Rectal smooth muscle tissue (tissue), 1 donor: Measurements from ENCODE around the gene FCGR3A.
"Not testable (repeated sequence)": the region's sequence is repeated elsewhere in the genome, so short reads cannot be mapped to it uniquely, and the experiment has no call there.

ENCODE experiments used
- H3K27ac ChIP-seq: one replicate; pipeline ENCODE4 v1.7.0; 2013; ENCODE audit warnings: low read depth, low read length, inconsistent platforms
- H3K27me3 ChIP-seq: one replicate; pipeline ENCODE4 v1.7.0; 2013; ENCODE audit warnings: low read length; ENCODE audit not compliant: control insufficient read depth, insufficient read depth
- H3K36me3 ChIP-seq: one replicate; pipeline ENCODE4 v1.7.0; 2013; ENCODE audit warnings: low read length; ENCODE audit not compliant: control insufficient read depth, insufficient read depth
- H3K4me1 ChIP-seq: one replicate; pipeline ENCODE4 v1.7.0; 2013; ENCODE audit warnings: low read length; ENCODE audit not compliant: control insufficient read depth, insufficient read depth
- H3K4me3 ChIP-seq: one replicate; pipeline ENCODE4 v1.7.0; 2013; ENCODE audit warnings: low read length
- H3K9ac ChIP-seq: one replicate; pipeline ENCODE4 v1.7.0; 2013; ENCODE audit warnings: low read length

FCGR3A gene

DNA sequence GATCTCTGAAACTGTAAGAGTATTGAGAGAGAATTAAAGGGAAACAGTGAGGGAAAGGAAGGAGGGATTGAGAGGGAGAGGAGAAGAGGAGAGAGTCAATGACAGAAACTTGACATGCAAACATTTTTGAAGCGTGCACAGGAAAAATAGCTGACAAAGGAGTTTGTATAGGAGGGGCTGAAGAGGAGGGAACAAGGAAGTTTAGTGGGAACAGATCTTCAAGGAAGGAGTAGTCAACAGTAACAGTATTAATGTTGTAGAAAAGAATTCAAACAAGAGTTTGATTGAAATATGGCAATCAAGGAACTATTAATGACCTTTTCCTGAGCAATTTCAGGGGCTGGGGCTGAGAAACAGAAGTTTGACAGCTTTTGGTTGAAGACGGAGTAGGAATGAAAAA is 4.0 kb upstream of the FCGR3A start:
- not testable (repeated sequence) for H3K36me3 ChIP-seq, H3K27ac ChIP-seq, H3K27me3 ChIP-seq

DNA sequence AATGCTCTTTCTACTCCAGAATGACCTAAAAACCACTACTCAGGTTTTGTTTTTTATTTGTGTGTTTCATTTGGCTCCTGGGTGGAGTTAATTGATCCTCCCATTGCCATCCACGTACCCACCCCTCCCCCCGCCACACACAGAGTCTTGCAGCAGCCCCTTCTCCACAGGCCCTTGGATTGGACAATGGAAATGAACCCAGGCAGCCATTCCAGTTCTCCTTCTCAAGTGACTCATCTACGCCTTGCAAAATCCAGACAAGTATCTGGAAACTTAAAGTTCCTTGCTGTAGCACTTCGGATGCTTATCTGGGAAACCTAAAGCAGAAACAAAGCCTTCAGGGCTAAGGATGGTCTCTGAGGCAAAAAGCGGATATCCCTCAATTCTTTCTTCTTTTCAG is 1.3 kb upstream of the FCGR3A start:
- H3K4me1 ChIP-seq, H3K9ac ChIP-seq, H3K27ac ChIP-seq, H3K4me3 ChIP-seq, H3K36me3 ChIP-seq, H3K27me3 ChIP-seq: not testable (repeated sequence)

More for the DNA sequence above, 4.0 kb upstream of the FCGR3A start:
- not testable (repeated sequence) for H3K4me3 ChIP-seq, H3K9ac ChIP-seq, H3K4me1 ChIP-seq

DNA sequence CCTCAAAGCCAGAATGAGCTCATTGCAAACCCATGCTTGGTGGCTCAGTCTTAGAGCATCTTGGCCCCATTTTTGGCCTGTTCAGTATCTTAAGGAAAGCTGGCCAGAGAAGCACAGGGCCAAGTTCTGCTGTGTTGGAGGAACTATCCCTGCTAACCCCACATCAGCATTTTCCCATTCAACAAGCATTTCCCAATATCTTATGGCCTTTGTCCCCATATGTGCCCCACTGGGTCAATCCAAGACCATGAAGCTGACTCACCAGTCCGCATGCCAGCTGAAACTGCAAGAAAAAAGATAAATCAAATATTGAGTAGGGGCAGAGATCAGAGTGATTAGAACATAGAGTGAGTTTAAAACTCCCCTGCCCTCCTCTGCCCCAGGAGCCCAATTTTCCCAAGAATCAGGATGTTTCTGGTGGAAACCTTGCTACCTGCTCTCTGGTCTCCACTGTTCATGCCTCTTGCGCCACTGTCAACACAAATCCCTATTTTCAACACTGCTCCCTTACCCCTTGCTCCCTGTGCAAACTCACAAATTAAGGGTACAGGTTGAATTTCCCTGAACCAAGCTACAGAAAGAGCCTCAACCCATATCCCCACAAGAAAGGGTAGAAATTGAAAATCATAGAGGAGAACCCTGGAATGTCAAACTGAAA is 740 bp downstream of the FCGR3A start:
- H3K27ac ChIP-seq, H3K36me3 ChIP-seq, H3K4me1 ChIP-seq, H3K4me3 ChIP-seq, H3K9ac ChIP-seq, H3K27me3 ChIP-seq: not testable (repeated sequence)

DNA sequence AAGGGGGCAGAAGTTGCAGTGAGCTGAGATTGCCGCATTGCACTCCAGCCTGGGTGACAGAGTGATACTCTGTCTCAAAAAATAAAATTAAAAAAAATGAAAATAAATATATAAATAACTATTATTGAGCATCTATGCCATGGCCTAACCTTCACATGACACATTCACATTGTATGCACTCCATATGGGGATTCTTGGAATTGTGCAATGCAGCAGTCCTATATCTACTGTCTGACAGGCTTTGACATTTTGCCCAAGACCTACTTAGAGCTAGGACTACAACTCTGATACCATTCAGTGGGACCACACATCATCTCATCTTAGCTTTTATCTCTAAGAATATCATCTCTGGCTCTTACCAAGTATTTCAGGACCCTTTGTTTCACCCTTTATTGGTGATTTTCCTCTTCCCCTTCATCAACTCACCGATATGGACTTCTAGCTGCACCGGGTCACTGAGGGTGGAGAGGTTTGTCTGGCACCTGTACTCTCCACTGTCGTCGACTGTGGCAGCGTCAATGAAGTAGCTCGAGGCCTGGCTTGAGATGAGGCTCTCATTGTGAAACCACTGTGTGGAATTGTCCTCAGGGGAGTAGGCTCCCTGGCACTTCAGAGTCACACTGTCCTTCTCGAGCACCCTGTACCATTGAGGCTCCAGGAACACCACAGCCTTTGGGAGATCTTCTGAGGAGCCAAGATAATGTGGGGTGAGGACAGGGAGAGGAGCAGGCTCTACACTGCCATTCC is 1.4 kb downstream of the FCGR3A start:
- not testable (repeated sequence) for H3K4me3 ChIP-seq, H3K27ac ChIP-seq, H3K4me1 ChIP-seq, H3K9ac ChIP-seq, H3K36me3 ChIP-seq, H3K27me3 ChIP-seq

DNA sequence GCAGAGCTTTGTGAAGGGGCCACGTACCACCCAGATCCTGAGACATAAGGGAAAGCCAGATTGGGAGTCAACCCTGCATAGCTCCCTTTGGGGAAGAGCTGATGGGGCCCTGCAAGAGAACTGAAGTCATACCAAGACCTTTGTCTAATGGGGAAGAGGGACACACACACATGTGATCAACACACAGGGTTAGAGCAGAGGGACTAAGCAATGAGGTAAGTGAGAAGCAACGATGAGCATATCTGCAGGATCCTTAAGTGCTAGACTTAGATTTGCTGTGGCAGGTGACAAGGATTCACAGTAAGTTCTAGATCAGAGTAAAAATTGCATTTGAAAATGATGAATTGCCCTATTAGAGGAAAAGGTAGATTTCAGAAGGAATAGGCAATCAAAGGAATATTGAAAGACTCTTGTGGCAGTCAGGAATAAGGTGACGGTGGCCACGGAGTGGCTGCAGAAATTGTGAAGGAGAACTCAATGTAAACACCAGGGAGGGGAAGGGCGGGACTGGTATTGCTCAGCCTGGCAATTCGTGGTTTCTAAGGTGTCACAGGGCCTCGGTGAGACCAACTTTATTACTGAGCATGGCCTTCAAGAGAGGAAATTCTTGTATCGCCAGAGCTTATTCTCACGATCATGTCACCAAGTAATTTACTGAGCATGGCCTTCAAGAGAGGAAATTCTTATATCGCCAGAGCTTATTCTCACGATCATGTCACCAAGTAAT is 4.5 kb downstream of the FCGR3A start:
- not testable (repeated sequence) for H3K4me3 ChIP-seq, H3K27me3 ChIP-seq, H3K27ac ChIP-seq, H3K4me1 ChIP-seq, H3K36me3 ChIP-seq, H3K9ac ChIP-seq

DNA sequence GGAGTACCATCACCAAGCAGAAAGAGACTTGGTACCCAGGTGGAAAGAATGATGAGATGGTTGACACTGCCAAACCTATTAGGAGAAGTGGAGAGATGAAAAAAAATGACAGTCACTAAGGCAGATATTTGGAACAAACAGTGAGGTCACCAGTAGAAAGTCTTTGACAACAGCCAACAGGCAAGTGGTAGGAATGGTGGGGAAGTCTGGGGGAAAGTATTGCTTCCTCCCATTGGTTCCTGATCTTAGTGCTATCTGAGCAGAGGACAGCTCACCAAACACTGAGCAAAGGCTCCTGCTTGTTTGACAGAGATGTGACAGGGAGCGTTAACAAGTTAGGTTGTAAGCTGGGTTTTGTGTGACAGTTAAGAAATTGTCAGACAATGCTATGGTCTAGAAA is 6.5 kb downstream of the FCGR3A start:
- not testable (repeated sequence) for H3K27me3 ChIP-seq, H3K27ac ChIP-seq, H3K4me3 ChIP-seq, H3K9ac ChIP-seq, H3K4me1 ChIP-seq, H3K36me3 ChIP-seq

DNA sequence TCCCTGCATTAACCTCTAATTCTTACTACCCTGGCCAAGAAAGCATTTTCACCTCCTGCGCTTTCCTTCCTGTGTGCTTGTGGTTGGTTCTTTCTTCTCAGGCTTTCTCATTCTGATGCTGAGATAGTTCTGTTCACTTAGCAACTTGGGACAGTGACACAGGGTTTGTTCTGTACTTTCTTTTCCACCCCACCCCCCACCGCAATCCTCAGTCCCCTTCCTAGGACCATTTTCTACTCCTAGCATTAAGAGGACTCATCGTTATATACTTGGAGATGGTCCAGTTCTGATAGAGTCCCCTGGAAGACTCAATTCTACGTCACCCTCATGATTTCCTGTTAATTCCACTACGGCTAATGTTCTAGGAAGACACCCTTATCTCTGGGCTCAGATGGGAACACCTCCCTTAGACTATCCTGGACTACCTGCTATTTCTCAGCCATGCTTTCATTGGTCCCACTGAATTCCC is 7.5 kb downstream of the FCGR3A start:
- H3K9ac ChIP-seq, H3K27me3 ChIP-seq, H3K36me3 ChIP-seq, H3K4me1 ChIP-seq, H3K27ac ChIP-seq, H3K4me3 ChIP-seq: not testable (repeated sequence)

DNA sequence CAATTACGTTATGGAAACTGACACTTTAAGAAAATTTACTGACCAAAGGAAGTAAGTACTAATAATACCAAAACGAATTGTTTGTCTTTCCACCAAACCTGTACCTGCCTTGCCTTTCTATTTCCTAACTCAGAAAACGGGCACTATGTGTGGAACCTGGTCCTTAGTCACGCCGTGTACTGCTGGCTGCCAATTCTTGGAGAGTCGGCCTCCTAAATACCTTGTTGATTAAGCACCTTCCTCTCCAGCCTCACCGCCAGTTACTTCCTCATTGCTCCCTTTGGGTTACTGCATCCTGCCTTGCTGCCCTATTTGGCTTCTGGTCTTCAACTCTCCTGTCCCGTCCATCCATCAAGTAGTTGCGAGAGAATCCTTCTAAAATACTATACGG is 9.1 kb downstream of the FCGR3A start:
- H3K4me1 ChIP-seq, H3K36me3 ChIP-seq, H3K9ac ChIP-seq, H3K27ac ChIP-seq, H3K27me3 ChIP-seq: not testable (repeated sequence)
- peak overlapping the region; percentile 61 for H3K4me3 ChIP-seq

DNA sequence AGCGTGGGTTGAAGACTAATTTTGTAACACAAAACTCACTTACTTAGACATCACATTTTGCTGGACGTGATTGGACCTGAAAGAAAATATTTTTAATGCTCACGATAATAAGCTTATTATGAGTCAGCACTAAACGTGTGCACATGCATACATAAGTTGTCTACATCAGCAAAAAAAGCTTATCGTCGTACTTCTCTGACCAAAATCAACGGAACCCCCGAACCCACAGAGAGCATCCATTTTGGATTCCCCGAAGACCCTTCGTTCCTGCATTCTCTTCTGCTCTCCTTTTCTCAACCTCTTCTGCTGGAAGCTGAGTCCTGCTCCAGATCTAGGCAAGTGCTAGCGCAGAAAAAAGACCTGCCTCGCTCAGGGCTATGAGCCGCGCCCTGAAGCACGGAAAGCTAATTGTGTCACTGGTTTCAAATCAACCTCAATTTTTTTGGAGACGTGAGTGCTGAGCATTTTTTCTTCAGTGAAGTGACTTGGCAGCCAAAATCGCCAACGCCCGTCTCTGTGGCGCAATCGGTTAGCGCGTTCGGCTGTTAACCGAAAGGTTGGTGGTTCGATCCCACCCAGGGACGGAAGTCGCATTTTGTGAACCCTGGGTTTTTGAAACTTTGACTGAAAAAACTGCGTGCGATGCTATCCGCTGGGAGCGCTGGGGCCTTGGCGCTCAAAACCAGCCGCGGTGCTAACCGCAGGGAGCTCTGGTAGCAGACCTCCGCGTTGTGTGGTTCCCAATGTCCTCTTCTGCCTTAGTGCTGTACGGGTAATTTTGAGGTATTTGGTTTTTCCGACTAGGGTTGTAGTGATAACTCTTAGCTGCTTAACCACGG is 9.7 kb downstream of the FCGR3A start:
- H3K27ac ChIP-seq, H3K4me1 ChIP-seq, H3K36me3 ChIP-seq, H3K27me3 ChIP-seq, H3K9ac ChIP-seq: not testable (repeated sequence)
- H3K4me3 ChIP-seq = peak overlapping the region; percentile 61

DNA sequence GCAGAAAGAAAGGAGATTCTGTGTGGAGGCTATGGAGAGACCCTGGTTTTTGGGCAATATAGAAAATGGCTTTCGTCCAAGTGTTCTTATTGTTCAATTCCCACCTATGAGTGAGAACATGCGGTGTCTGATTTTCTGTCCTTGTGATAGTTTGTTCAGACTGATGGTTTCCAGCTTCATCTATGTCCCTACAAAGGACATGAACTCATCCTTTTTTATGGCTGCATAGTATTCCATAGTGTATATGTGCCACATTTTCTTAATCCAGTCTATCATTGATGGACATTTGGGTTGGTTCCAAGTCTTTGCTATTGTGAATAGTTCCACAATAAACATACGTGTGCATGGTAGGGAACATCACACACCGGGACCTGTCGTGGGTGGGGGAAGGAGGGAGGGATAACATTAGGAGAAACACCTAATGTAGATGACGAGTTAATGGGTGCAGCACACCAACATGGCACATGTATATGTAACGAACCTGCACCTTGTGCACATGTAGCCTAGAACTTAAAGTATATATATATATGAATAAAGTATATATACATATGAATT is 10.6 kb downstream of the FCGR3A start:
- not testable (repeated sequence) for H3K36me3 ChIP-seq, H3K4me3 ChIP-seq, H3K4me1 ChIP-seq, H3K9ac ChIP-seq, H3K27me3 ChIP-seq, H3K27ac ChIP-seq

DNA sequence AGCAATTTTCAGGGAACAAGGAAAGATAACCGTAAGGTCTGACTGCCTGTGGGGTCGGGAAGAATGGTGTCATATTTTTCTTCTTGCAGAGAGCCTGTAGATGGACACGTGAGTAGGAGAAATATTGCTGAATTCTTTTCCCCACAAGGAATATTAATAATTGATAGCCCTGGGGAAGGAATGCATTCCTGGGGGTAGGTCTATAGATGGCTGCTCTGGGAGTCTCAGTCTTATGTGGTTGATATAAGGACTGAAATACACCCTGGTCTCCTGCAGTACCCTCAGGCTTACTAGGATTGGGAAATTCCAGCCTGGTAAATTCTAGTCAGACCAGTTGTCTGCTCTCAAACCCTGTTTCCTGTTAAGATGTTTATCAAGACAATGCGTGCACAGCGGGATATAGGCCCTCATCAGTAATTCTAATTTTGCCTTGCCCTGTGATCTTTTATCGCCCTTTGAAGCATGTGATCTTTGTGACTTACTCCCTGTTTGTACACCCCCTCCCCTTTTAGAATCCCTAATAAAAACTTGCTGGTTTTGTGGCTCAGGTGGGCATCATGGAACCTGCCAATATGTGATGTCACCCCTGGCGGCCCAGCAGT is 12.4 kb downstream of the FCGR3A start:
- not testable (repeated sequence) for H3K9ac ChIP-seq, H3K27ac ChIP-seq, H3K27me3 ChIP-seq, H3K36me3 ChIP-seq, H3K4me3 ChIP-seq, H3K4me1 ChIP-seq
